SK-N-SH treated with all-trans-retinoic acid at 6 μM for 48 hours (cell line): ENCODE measurements around the gene CLIC5.

Experiments
- ARNTL ChIP-seq: fragments of 450-650 bp; formaldehyde crosslinking; IDR thresholded peaks from 2 replicates; pipeline ENCODE4 v1.5.0; 2020; ENCODE audit warnings: low read depth, mild to moderate bottlenecking, moderate library complexity, borderline replicate concordance
- ESRRG ChIP-seq: fragments of 250-450 bp; sonication (Bioruptor Pico); IDR thresholded peaks from 2 replicates; pipeline ENCODE4 v1.6.1; 2021; ENCODE audit warnings: mild to moderate bottlenecking
- POU6F1 ChIP-seq: fragments of 250-450 bp; sonication (Bioruptor Pico); IDR thresholded peaks from 2 replicates; pipeline ENCODE4 v1.8.0; 2021; ENCODE audit warnings: low read depth, mild to moderate bottlenecking, moderate library complexity, borderline replicate concordance
- PPARA ChIP-seq: fragments of 250-450 bp; sonication (Bioruptor Pico); IDR thresholded peaks from 2 replicates; pipeline ENCODE4 v1.5.0; 2020; ENCODE audit warnings: mild to moderate bottlenecking, borderline replicate concordance
- TOX ChIP-seq: fragments of 250-450 bp; sonication (Bioruptor Pico); IDR thresholded peaks from 2 replicates; pipeline ENCODE4 v1.8.0; 2021; ENCODE audit warnings: mild to moderate bottlenecking, moderate library complexity, borderline replicate concordance
- TSHZ2 ChIP-seq: fragments of 250-450 bp; sonication (Bioruptor Pico); IDR thresholded peaks from 2 replicates; pipeline ENCODE4 v1.5.0; 2020; ENCODE audit warnings: mild to moderate bottlenecking, moderate library complexity

- no peak for TF ChIP-seq POU6F1 (CRISPR knock-in tag)
- TF ChIP-seq PPARA (CRISPR knock-in tag), result no peak
- TF ChIP-seq ESRRG, result no peak
- no peak for TF ChIP-seq TOX (CRISPR knock-in tag)
- no peak for TF ChIP-seq ARNTL (CRISPR knock-in tag)
- no peak for TF ChIP-seq TSHZ2
Measured at GRCh38 chr6:46010270-46010669, 5.4 kb downstream of the CLIC5 start.
